ENCODE results near the gene DSCAML1.

The DSCAML1 gene

DNA sequence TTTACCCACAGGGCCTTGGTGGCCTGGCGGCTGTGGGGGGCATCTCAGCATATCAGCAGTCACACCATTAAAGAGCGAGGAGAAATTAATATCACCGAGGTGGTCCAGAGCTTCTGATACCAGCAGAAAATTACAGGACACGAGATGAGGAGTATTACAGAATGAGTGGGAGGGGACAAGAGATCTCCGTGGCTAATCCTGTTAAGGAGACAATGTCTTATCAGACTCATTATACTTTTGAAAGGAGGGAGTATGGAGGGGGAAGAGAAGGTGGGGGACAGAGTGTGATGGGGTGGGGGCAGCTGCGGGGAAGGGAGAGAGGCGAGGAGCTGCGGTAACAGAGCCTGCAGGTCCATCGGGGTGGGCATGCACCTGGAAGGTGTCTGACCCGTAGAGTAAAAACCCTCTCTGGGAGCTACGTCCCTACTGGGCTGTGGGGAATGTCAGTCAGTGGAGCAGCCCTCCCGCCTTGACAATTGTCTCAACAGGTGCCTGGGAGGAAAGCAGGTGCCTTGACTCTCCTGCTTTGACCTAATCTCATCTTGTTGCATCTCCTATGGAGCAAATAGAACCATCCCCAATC is 245.2 kb downstream of the DSCAML1 start:
- Mint-ChIP-seq H3K4me3 (no peak overlapping the region), H3K36me3 (no peaks in the 10 kb centered on the region), H3K27ac (no peak overlapping the region), H3K4me1 (no peaks in the 10 kb centered on the region), H3K9me3 (no peaks in the 10 kb centered on the region)
- no peak for DNase-seq (ENCODE audit: low spot score in 2 of 2)
- ATAC-seq, result no peak

- no peak for ATAC-seq
- no peak overlapping the region for H3K27ac Mint-ChIP-seq
- no peaks in the 10 kb centered on the region for H3K4me1 Mint-ChIP-seq
- no peaks in the 10 kb centered on the region for H3K36me3 Mint-ChIP-seq
- H3K9me3 Mint-ChIP-seq, result no peaks in the 10 kb centered on the region
- no peak for DNase-seq (ENCODE audit: low spot score in 2 of 2)
- no peak overlapping the region for H3K4me3 Mint-ChIP-seq
Observed at GRCh38 chr11:117550466-117550865, 246.6 kb downstream of the DSCAML1 start.

- no peak overlapping the region for H3K27ac Mint-ChIP-seq
- ATAC-seq (no peak), DNase-seq (ENCODE audit: low spot score in 2 of 2) (no peak)
- H3K9me3 Mint-ChIP-seq, result no peaks in the 10 kb centered on the region
- no peaks in the 10 kb centered on the region for H3K4me1 Mint-ChIP-seq
- H3K36me3 Mint-ChIP-seq, result no peaks in the 10 kb centered on the region
- H3K4me3 Mint-ChIP-seq, result no peak overlapping the region
Observed at GRCh38 chr11:117549417-117549816, 247.6 kb downstream of the DSCAML1 start.

DNA sequence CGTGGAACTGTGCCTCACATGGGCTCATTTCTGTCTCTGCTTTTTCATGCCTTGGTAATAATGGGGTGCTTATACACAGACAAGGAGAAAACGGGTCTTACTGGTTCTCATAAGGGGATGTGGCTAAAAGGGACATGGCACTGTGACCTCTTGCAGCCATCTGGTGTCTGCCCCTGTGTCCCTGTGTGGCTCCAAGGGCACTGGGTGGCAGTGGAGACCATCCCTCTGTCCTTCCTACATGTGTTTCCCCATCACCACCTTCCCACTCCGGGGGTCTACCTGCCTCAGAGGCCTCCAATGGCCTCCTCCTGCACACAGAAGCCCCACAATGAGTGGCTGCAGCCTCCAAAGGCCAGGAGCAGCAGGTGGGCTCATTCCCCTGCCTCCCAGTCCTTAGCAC is 248.1 kb downstream of the DSCAML1 start:
- Mint-ChIP-seq H3K36me3 (no peaks in the 10 kb centered on the region), H3K27ac (no peak overlapping the region), H3K4me3 (no peak overlapping the region), H3K9me3 (no peaks in the 10 kb centered on the region), H3K4me1 (no peaks in the 10 kb centered on the region)
- no peak for DNase-seq (ENCODE audit: low spot score in 2 of 2)
- ATAC-seq, result no peak

DNA sequence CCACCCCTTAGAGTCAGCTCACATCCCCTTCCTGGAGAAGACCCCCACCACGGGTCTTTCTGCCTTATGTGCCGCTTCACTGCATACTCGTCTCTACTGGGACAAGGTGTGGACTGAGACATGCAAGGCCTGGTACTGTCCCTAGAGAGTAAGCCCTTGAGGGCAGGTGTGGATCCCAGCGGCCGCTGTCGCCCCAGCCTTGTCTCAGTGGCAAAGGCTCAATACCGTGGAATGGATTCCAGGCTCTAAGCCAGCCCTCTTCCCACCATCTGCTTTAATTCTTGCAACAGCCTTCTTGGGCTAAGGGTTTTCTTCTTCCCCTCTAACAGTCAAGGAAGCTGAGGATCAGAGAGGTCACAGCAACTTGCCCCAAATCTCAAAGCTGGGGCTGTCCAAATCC is 249.1 kb downstream of the DSCAML1 start:
- no peaks in the 10 kb centered on the region for H3K9me3 Mint-ChIP-seq
- H3K4me3 Mint-ChIP-seq, result no peak overlapping the region
- H3K27ac Mint-ChIP-seq, result no peak overlapping the region
- no peak for ATAC-seq
- no peaks in the 10 kb centered on the region for H3K4me1 Mint-ChIP-seq
- H3K36me3 Mint-ChIP-seq, result no peaks in the 10 kb centered on the region
- no peak for DNase-seq (ENCODE audit: low spot score in 2 of 2)

DNA sequence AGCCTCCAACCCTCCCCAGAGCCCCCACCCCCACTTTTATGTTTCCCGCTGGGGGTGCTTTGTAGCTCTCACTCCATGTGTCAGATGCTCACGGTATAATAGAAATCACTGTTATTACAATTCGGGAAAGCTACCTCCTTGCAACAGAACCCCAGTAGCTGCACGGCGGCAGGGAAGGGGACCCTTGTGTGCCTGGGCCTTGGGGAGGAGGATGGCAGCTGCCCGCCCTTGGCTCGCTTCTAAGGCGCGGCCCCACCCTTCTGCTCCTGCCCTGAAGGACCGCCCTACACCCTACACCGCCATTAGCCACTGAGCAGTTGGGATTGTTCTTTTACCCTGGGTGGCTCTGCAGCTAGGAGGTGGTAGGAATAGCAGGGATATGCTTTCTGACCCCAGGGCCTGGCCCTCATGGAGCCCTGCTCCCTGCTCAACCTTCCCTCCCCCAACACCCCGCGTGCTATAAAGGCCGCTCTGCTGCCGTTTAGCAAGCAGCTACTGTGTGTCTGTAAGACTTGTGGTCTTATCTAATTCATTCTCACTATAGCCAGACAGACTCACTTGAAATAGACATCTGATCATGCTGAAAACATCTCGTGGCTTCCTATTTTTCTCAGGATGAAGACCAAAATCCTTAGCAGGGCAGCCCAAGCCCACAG is 249.7 kb downstream of the DSCAML1 start:
- no peaks in the 10 kb centered on the region for H3K9me3 Mint-ChIP-seq

GRCh38 chr11:117546431-117547194 is 250.4 kb downstream of the DSCAML1 start:
- Mint-ChIP-seq H3K36me3 (no peaks in the 10 kb centered on the region), H3K4me1 (no peaks in the 10 kb centered on the region), H3K4me3 (no peak overlapping the region), H3K9me3 (no peaks in the 10 kb centered on the region), H3K27ac (no peak overlapping the region)
- ATAC-seq (no peak), DNase-seq (ENCODE audit: low spot score in 2 of 2) (no peak)

More for the DNA sequence above, 249.7 kb downstream of the DSCAML1 start:
- Mint-ChIP-seq H3K27ac (no peak overlapping the region), H3K4me3 (no peak overlapping the region), H3K36me3 (no peaks in the 10 kb centered on the region), H3K4me1 (no peaks in the 10 kb centered on the region)
- no peak for DNase-seq (ENCODE audit: low spot score in 2 of 2)
- ATAC-seq, result no peak

GRCh38 chr11:117545706-117546105 is 251.3 kb downstream of the DSCAML1 start:
- Mint-ChIP-seq H3K27ac (no peak overlapping the region), H3K9me3 (no peaks in the 10 kb centered on the region), H3K4me3 (no peak overlapping the region), H3K36me3 (no peaks in the 10 kb centered on the region), H3K4me1 (no peaks in the 10 kb centered on the region)
- DNase-seq (ENCODE audit: low spot score in 2 of 2) (no peak), ATAC-seq (no peak)

DNA sequence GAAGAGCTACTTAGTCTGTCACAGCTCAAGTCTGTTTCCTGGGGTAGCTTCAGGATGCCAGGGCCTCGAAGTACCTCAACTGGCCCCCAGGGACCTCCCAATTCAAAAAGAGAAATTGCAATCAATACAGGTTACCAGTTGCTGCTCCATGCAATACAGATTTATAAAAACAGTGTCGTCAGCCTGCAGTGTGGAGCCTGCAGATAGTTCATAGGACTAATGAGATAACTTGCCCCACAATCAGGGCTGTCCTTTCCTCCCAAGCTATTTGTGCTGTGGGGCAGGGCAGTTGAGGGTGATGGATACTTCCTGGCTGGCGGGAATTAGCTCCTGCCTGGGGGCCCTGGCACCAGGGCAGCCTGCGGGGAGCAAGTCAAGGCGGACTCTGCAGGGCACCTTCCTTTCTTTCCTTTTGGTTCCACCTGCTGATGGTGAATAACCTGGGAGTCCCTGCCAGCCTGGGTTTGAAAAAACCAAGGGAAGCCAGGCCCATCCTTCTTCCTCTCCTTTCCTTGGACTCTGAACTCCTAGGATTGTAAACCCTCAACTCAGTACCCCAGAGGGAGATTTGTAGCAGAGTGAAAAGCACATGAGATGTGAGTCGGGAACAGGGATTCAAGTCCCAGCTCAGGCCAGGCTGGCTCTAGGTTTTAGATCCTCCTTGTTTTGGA is 252.8 kb downstream of the DSCAML1 start:
- H3K4me3 Mint-ChIP-seq, result no peak overlapping the region
- H3K4me1 Mint-ChIP-seq, result no peaks in the 10 kb centered on the region
- H3K9me3 Mint-ChIP-seq, result no peaks in the 10 kb centered on the region
- ATAC-seq (no peak), DNase-seq (ENCODE audit: low spot score in 2 of 2) (no peak)
- H3K27ac Mint-ChIP-seq, result no peak overlapping the region
- H3K36me3 Mint-ChIP-seq, result no peaks in the 10 kb centered on the region

DNA sequence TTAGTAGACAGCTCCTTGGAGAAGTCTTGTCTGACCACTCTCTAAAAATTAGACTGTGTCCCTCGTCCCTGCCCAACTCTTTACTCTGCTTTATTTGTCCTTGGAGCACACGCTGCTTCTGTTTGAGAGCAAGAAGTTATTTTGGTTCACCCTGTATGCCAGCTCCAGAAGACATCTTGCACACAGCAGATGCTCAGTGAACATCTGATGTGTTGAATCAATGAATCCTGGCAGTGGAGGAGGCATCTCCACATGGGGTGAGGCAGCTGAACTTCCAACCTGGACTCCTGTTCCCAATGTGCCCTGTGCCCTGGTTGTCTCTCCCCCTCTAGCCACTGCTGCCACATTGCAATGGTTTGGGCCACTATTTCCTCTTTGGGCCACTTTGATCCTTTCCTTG is 255.8 kb downstream of the DSCAML1 start:
- DNase-seq (ENCODE audit: low spot score in 2 of 2), result no peak
- ATAC-seq, result no peak
- no peaks in the 10 kb centered on the region for H3K9me3 Mint-ChIP-seq
- no peak overlapping the region for H3K4me3 Mint-ChIP-seq
- no peaks in the 10 kb centered on the region for H3K4me1 Mint-ChIP-seq
- H3K36me3 Mint-ChIP-seq, result no peaks in the 10 kb centered on the region
- no peak overlapping the region for H3K27ac Mint-ChIP-seq

GRCh38 chr11:117538263-117539135 is 258.5 kb downstream of the DSCAML1 start:
- H3K27ac Mint-ChIP-seq, result no peak overlapping the region
- DNase-seq (ENCODE audit: low spot score in 2 of 2) (no peak), ATAC-seq (no peak)
- H3K36me3 Mint-ChIP-seq, result no peaks in the 10 kb centered on the region
- H3K9me3 Mint-ChIP-seq, result no peaks in the 10 kb centered on the region
- no peak overlapping the region for H3K4me3 Mint-ChIP-seq
- no peaks in the 10 kb centered on the region for H3K4me1 Mint-ChIP-seq

GRCh38 chr11:117535850-117536411 is 261.1 kb downstream of the DSCAML1 start:
- H3K4me3 Mint-ChIP-seq, result no peak overlapping the region
- no peak overlapping the region for H3K27ac Mint-ChIP-seq
- DNase-seq (ENCODE audit: low spot score in 2 of 2) (no peak), ATAC-seq (no peak)
- H3K9me3 Mint-ChIP-seq, result no peaks in the 10 kb centered on the region
- no peaks in the 10 kb centered on the region for H3K36me3 Mint-ChIP-seq
- H3K4me1 Mint-ChIP-seq, result no peaks in the 10 kb centered on the region

DNA sequence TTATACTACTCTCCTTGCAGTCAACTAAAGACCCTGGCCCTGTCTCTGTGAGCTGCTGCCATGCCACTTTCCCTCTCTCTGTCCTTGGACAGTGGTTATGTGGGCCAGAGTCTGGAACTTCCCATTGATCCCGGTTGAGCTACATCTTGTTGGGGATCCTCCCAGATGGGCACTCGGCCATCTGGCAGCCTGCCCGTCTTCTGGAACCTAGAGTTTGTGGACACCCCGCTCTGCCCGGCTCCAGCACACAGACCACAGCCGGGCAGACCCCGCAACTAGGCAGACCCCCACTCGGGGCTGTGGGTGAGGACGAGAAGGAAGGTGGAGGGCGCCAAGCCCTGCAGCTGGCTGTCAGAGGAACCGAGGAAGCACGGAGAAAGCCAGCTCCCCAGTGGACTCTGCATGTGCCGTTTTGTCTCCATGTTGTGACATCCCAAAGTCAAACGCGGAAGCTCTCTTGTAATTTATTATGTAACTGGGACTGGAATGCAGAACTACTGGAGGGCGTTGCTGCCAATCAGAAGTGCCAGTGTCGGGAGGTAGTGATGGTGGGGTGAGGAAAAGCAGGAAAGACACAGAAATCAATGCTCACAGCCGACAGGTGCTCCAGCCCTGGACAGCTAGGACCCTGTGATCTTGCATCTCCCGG is 261.7 kb downstream of the DSCAML1 start:
- H3K27ac Mint-ChIP-seq, result no peak overlapping the region
- no peaks in the 10 kb centered on the region for H3K4me1 Mint-ChIP-seq
- H3K9me3 Mint-ChIP-seq, result no peaks in the 10 kb centered on the region
- no peaks in the 10 kb centered on the region for H3K36me3 Mint-ChIP-seq
- no peak overlapping the region for H3K4me3 Mint-ChIP-seq
- DNase-seq (ENCODE audit: low spot score in 2 of 2) (no peak), ATAC-seq (peak; percentile 9)

DNA sequence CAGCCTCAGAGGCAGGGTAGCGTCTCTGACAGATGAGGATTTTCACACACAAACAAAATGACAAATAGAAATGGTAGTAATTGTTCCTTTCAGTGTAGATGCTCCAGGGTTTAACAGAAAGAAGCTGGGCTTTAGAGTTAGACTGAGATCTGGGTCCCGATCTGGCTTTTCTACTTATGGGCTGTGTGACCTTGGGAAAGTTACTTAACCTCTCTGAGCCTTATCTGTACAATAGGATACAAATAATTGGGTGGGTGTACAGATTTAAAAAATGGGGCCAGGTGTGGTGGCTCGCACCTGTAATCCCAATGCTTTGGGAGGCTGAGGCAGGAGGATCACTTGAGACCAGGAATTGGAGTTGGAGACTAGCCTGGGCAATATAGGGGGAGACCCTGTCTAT is 264.4 kb downstream of the DSCAML1 start:
- Mint-ChIP-seq H3K9me3 (no peaks in the 10 kb centered on the region), H3K36me3 (no peaks in the 10 kb centered on the region), H3K27ac (no peak overlapping the region), H3K4me1 (peaks cover 5% of the 10 kb centered on the region), H3K4me3 (no peak overlapping the region)
- ATAC-seq, result no peak
- DNase-seq (ENCODE audit: low spot score in 2 of 2), result no peak
